GM12892 (cell line): Measurements from ENCODE around the gene VPS13D.

Source experiments
- POLR2A ChIP-seq: IDR thresholded peaks from 2 replicates; pipeline ENCODE4 v1.6.1; 2011; ENCODE audit warnings: low read depth, low read length, control low read depth
- POLR2AphosphoS5 ChIP-seq: IDR thresholded peaks from 2 replicates; pipeline ENCODE4 v1.6.1; 2011; ENCODE audit warnings: low read depth, low read length, control low read depth

DNA sequence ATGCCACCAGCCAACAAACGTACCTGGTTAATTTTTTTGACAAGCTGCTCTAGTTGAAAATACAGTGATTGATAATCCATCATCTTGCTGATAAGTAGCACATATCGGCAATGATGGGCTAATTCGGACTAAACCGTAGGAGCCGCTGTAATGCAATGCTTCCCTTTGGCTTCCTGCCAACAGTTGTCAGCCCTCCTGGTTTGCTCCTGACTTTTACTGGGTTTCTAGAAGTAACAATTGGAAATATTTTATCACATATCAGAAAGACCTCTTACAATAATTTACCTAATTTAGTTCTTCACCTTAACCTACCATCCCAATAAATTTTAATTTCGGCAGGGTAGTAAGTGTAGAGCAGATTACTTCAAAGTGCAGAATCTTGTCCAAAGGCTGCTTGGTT lies 239.7 kb downstream of the VPS13D start:
- TF ChIP-seq POLR2A (no peak), POLR2AphosphoS5 (no peak)
